GM19099 (cell line): ENCODE data around the gene FOXL2NB.

Source experiments
- POLR2A ChIP-seq: IDR thresholded peaks from 3 replicates; pipeline ENCODE4 v1.6.1; 2011; ENCODE audit warnings: low read depth; ENCODE audit not compliant: insufficient read length; ENCODE audit errors: extremely low read depth

Gene FOXL2NB

DNA sequence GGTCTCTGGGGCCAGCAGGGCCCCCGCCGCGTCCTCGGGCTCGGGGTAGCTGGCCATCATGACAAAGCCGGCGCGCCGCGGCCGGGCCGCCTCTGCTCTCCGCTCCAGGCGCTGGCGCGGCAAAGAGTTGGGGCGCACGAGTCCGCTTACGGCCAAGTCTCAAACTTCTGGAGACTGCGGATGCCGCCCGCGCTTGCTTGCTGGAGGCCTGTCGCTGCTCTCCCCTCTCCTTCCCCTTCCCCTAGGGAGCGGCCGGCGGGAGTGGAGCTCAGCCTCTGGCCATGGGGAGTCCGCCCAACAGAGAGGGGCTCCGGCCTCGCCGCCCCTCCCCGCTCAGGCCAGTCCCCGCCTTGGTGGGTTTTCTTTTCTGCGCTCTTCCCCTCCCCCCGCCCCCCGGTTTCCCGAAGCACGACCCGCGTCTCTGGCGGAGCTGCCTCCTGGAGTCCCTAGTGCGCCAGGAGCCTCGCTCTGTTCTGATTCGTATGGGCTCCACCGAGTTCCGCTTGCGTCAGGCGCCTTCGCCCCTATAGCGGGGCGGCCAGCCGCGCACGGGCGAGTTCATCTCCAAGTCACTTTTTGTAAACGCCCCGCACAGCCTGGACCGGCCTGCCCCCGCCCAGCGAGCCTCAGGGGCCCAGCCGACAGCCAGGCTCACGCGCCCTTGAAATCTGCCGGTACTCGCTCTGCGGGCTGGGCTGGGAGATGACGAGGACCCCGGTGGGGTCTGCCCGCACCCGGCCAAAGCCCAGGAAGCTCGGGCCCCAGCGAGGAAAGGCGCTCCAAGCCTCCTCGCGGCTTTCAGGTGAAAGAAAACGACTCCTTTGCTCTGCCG lies at the start of gene FOXL2NB, which contains the start of gene FOXL2:
FOXL2NB (plus strand) TSS at position 555 of the 832 bp plus-strand sequence; CDS start at position 703, 148 bp downstream.
FOXL2 (minus strand) TSS at position 475 of the 832 bp plus-strand sequence; CDS start at position 60, 415 bp downstream.
- no peak for TF ChIP-seq POLR2A

GRCh38 chr3:138898301-138898700 lies 48.7 kb upstream of the FOXL2NB start:
- TF ChIP-seq POLR2A: no peak

DNA sequence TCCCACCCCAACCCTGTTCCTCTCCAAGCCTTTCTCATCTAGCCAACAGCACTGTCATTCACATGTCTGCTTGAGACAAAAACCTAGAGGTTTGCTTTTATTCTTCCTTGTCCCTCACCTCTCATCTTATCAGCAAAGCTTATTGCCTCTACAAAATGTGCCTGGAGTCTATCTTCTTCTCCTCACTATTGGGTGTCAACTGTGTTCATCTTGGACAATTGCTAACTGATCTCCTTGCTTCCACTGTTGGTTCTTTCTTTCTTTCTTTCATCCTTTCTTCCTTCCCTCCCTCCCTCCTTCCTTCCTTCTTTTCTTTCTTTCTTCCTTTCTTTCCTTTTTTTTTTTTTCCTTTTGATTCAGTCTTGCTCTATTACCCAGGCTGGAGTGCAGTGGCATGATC lies 48.3 kb upstream of the FOXL2NB start:
- TF ChIP-seq POLR2A: no peak

DNA sequence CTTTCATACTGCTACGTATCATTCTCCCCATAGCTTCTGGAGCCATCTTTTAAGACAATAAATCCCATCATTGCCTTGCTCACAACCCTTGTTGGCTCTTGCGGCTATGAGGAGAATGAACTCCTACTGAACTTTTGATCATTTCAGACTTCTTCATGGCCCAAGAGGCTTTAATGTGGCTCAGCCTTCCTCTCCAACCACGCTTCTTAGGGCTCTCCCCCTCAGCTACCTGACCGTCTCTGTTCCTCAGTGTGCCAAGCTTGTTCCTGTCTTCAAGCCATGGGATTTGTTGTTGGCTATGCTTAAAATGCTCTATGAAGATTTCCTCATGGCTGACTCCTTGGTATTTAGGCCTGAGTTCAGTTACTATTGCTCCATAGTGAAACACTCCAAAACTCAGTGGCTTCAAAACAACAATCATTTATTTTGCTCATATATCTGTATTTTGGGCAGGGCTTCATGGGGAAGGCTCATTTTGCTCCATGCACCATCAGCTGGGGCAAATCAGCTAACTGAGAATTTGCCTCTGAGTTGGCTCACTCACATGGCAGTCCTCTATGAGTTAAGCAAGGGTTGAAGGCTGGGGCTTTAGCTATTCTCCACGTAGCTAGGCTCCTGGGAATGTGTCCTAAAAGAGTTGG lies 47.5 kb upstream of the FOXL2NB start:
- TF ChIP-seq POLR2A: no peak

DNA sequence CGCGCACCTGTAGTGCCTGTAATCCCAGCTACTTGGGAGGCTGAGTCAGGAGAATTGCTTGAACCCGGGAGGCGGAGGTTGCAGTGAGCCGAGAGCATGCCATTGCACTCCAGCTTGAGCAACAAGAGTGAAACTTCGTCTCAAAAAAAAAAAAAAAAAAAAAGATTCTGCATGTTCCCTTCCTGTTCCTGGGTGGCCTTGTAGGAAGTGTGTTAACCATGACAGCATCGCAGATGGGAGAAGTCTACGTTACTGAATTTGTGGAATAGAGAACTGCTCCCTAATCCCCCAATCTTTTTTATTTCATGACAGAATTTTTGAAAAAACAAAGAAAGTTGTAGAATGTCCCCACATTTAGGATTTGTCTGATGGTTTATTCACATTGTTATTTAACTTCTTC lies 45.5 kb upstream of the FOXL2NB start:
- no peak for TF ChIP-seq POLR2A

GRCh38 chr3:138902171-138902570 lies 44.8 kb upstream of the FOXL2NB start:
- no peak for TF ChIP-seq POLR2A

DNA sequence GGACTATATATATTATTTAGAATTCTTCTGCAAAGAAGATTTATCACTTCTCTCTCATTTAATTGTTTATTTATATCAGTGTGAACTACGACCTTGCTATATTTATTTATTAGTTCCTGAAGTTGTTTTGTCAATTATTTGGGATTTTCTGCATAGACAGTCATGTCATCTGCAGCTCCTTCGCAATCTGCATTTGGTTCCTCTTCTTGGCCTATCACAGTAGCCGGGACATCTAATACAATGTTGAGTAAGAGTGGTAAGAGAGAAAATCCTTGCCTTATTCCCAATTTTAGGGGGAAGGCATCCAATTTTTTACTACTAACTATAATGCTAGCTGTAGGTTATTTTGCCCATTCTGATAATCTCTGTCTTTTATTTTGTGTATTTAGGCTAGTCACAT lies 39.5 kb upstream of the FOXL2NB start:
- TF ChIP-seq POLR2A: no peak

- no peak for TF ChIP-seq POLR2A
Observed at GRCh38 chr3:138908846-138909245, 38.2 kb upstream of the FOXL2NB start.

- no peak for TF ChIP-seq POLR2A
Observed at GRCh38 chr3:138909904-138910303, 37.1 kb upstream of the FOXL2NB start.

DNA sequence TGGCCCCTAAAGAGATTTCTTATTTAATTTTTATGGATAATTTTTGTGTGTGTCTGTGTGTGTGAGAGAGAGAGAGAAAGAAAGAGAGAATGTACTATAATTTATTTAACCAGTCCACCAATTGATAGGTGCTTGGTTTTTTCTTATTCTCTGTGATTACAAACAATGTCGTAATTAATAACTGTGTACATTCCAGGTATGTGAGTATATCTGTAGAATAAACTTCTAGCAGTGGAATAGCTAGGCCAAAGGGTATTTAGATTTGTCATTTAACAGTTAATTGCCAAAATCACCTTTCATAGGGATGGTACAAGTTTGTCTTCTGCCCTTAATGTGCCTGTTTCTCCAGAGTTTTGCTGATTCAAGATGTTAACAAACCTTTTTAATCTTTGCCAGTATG lies 35.4 kb upstream of the FOXL2NB start:
- TF ChIP-seq POLR2A: no peak

DNA sequence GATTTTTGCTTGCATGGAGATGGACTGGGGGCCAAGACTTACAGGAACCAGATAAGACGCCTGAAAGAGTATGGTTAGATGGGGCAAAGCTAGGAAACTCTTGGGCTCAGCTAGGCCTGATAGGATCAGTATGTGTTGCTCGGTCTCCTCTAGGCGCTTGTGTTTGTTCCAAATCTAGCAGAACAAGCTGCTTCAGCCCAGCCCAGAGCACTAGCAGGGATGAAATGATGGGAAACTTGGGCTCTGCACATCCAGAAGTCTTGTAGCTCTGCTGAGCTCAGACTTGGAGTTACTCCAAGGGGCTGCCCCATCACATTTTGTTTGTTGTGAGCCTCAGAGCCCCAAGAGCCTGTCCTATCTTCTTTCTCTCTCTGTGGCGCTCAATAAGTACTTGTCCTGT lies 34.8 kb upstream of the FOXL2NB start:
- no peak for TF ChIP-seq POLR2A

GRCh38 chr3:138913766-138914165 lies 33.3 kb upstream of the FOXL2NB start:
- TF ChIP-seq POLR2A: no peak

GRCh38 chr3:138914870-138915502 lies 32.0 kb upstream of the FOXL2NB start:
- TF ChIP-seq POLR2A: no peak

DNA sequence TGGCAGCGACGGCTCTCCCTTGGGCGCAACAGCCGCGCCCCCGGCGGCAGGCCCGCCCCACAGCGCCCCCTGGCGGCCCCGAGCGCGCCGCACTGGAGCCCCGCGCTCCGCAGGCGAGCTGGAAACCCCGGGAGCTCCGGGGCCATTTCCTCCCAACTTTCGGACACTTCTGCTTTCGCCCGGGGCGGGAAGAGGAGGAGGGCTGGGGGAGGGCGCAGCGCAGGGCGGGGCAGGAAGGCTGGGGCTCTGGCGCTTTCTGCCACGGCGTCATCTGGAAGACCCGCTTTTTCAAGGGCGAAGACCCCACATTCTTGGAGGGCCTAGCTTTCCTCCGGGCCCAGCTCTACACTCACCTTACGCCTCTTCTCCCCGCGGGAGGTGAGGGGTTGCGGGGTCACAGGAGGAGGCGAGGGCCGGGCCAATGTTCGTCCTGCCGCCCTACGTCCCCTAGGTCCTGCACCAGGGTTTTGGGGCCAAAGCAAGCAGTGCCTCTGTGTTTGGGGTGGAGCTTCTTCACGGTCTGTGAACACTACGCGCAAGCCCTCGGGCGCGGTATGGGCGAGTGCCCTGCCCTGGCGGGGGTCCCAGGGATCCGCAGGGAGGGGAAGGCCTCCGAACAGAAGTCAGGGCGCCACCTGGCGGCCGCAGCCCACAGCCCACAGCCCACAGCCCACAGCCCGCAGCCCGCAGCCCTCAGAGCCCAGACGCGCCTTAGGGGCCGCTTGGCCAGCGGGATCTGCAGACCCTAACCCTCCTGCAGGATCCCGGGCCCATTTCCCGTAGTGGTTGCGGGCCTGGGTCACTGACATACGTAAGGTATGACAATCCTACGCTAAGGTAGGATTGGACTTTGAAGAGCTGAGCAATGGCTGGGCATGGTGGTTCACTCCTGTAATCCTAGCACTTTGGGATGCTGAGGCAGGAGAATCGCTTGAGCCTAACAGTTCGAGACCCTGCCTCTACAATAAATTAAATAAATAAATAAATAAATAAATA lies 31.2 kb upstream of the FOXL2NB start:
- no peak for TF ChIP-seq POLR2A
